CD14-positive monocyte (primary cell): ENCODE measurements around the gene F13A1. TPM values are rescaled to one million over a fixed set of nuclear protein-coding genes. Genes with fewer than 3 reads are reported as not detected.
A peak's percentile ranks its signal among the peaks of the same experiment; 100 is the strongest.

Source experiments
- DNase-seq, 3 donors: peaks; one replicate each; pipeline ENCODE4 v3.0.0-alpha.2; 2011 to 2022
- H2AFZ ChIP-seq: 2 replicates; pipeline ENCODE4 v1.6.0; 2012; ENCODE audit warnings: mild to moderate bottlenecking, low read depth, low read length, inconsistent platforms; ENCODE audit not compliant: insufficient read depth, poor library complexity, severe bottlenecking
- H3K27ac ChIP-seq, 2 donors: 1 replicate in 1 of 2; 2 replicates in 1 of 2; pipeline ENCODE4 v1.5.1; 2012 to 2013; ENCODE audit warnings: low read length in 2 of 2, control low read depth in 1 of 2, inconsistent platforms in 1 of 2, low read depth in 1 of 2, mild to moderate bottlenecking in 1 of 2
- H3K27me3 ChIP-seq, 2 donors: one replicate each; pipeline versions ENCODE4 v1.6.0 to v1.6.1; 2011 to 2013; ENCODE audit warnings: low read length in 2 of 2; ENCODE audit not compliant: control insufficient read depth in 2 of 2, insufficient read depth in 2 of 2
- H3K36me3 ChIP-seq, 2 donors: replicated peaks in 1 of 2; 1 replicate in 1 of 2; 2 replicates in 1 of 2; pipeline versions ENCODE4 v1.5.1 to v1.6.1; 2012 to 2013; ENCODE audit warnings: low read length in 2 of 2, control low read depth in 1 of 2, inconsistent platforms in 1 of 2, mild to moderate bottlenecking in 1 of 2; ENCODE audit not compliant: insufficient read depth in 2 of 2, control insufficient read depth in 1 of 2
- H3K4me1 ChIP-seq, 2 donors: 1 replicate in 1 of 2; 2 replicates in 1 of 2; pipeline versions ENCODE4 v1.5.1 to v1.6.1; 2012 to 2013; ENCODE audit warnings: low read length in 2 of 2, control low read depth in 1 of 2, inconsistent platforms in 1 of 2, mild to moderate bottlenecking in 1 of 2, moderate library complexity in 1 of 2; ENCODE audit not compliant: insufficient read depth in 2 of 2, control insufficient read depth in 1 of 2
- H3K4me2 ChIP-seq: replicated peaks from 2 replicates; pipeline ENCODE3; 2012; ENCODE audit warnings: low read length, moderate library complexity, mild to moderate bottlenecking; ENCODE audit not compliant: poor library complexity, severe bottlenecking; ENCODE audit errors: extremely low read depth
- H3K4me3 ChIP-seq, 3 experiments: fragments of 200-600 bp in 1 of 3; sonication (generic) in 1 of 3; replicated peaks in 1 of 3; 1 replicate in 2 of 3; 2 replicates in 1 of 3; pipeline ENCODE4 v1.5.1; 2011 to 2013; ENCODE audit warnings: low read length in 3 of 3, mild to moderate bottlenecking in 3 of 3, control low read depth in 2 of 3, low read depth in 2 of 3, inconsistent platforms in 1 of 3, moderate library complexity in 1 of 3
- H3K79me2 ChIP-seq: 2 replicates; pipeline ENCODE4 v1.6.0; 2012; ENCODE audit warnings: mild to moderate bottlenecking, control low read depth, inconsistent platforms, low read length, moderate library complexity; ENCODE audit not compliant: insufficient read depth
- H3K9ac ChIP-seq: 2 replicates; pipeline ENCODE4 v1.6.0; 2017; ENCODE audit warnings: low read length, mild to moderate bottlenecking; ENCODE audit not compliant: insufficient read depth, poor library complexity, severe bottlenecking
- H3K9me3 ChIP-seq, 2 donors: replicated peaks in 1 of 2; 1 replicate in 1 of 2; 2 replicates in 1 of 2; pipeline versions ENCODE4 v1.5.1 to v1.6.1; 2012 to 2013; ENCODE audit warnings: low read length in 2 of 2, control low read depth in 1 of 2; ENCODE audit not compliant: control insufficient read depth in 1 of 2, insufficient read depth in 1 of 2
- H4K20me1 ChIP-seq: 2 replicates; pipeline ENCODE4 v1.6.0; 2012; ENCODE audit warnings: mild to moderate bottlenecking, low read length, control low read depth, moderate library complexity; ENCODE audit not compliant: insufficient read depth
- H3K27ac Mint-ChIP-seq, 7 donors: one replicate each; pipeline ENCODE4 v1.8.0; 2020; ENCODE audit warnings: mild to moderate bottlenecking in 7 of 7, mixed read lengths in 7 of 7, moderate library complexity in 6 of 7, inconsistent platforms in 2 of 7
- H3K27me3 Mint-ChIP-seq, 3 donors: one replicate each; pipeline ENCODE4 v1.8.0; 2021 to 2022; ENCODE audit warnings: low read depth in 3 of 3, mild to moderate bottlenecking in 3 of 3, mixed read lengths in 3 of 3, moderate library complexity in 3 of 3, inconsistent platforms in 1 of 3
- H3K36me3 Mint-ChIP-seq, 2 donors: one replicate each; pipeline ENCODE4 v1.8.0; 2020; ENCODE audit warnings: mixed read lengths in 2 of 2, inconsistent platforms in 1 of 2, mild to moderate bottlenecking in 1 of 2
- H3K4me1 Mint-ChIP-seq: one replicate; pipeline ENCODE4 v1.8.0; 2020; ENCODE audit warnings: mild to moderate bottlenecking, mixed read lengths
- H3K4me3 Mint-ChIP-seq, 2 donors: one replicate each; pipeline ENCODE4 v1.8.0; 2020; ENCODE audit warnings: mild to moderate bottlenecking in 2 of 2, mixed read lengths in 2 of 2, moderate library complexity in 1 of 2
- H3K9me3 Mint-ChIP-seq, 7 donors: one replicate each; pipeline ENCODE4 v1.8.0; 2020 to 2022; ENCODE audit warnings: mixed read lengths in 7 of 7, mild to moderate bottlenecking in 6 of 7, moderate library complexity in 6 of 7, inconsistent platforms in 2 of 7
- CTCF ChIP-seq: fragments of 200-600 bp; IDR thresholded peaks from one replicate; pipeline ENCODE4 v1.8.0; 2022; ENCODE audit warnings: antibody characterized with exemption, mild to moderate bottlenecking
- WGBS: methylation state at CpG from one replicate; pipeline ENCODE4 v1.1.5; 2013; ENCODE audit warnings: missing lambda C conversion rate; ENCODE audit not compliant: insufficient coverage; 5-methylcytosine and 5-hydroxymethylcytosine counted together
- intact Hi-C, 2 donors: fragments of 100-400 bp; cut with micrococcal nuclease; formaldehyde crosslinking; loops; one replicate each; pipeline versions ENCODE4 v1.15.0 to v1.15.1; 2023
- polyA plus RNA-seq, 3 donors: library from polyadenylated mRNA; depleted of rRNA in 1 of 3; unstranded in 2 of 3; stranded (reverse) in 1 of 3; fragments of 300-500 nt in 2 of 3; fragments of >200 nt in 1 of 3; fragmentation: Illumina TruSeq in 2 of 3; gene quantifications; 1 replicate in 2 of 3; 2 replicates in 1 of 3; pipeline ENCODE4 v1.2.3, GENCODE V29; 2012 to 2021

Gene F13A1
- polyA plus RNA-seq, 3 donors = 49.0 to 136 (median 105) TPM

GRCh38 chr6:6331393-6331792, 10.9 kb upstream of the F13A1 start:
- Histone ChIP-seq H3K4me1 (peaks cover 50% of the 10 kb centered on the region in 2 donors), H3K9me3 (no peaks in the 10 kb centered on the region), H4K20me1 (no peaks in the 10 kb centered on the region), H3K9ac (no peak overlapping the region), H2AFZ (peak overlapping the region; percentile 57), H3K27me3 (no peaks in the 10 kb centered on the region), H3K4me2 (no peak overlapping the region), H3K36me3 (no peaks in the 10 kb centered on the region), H3K79me2 (no peaks in the 10 kb centered on the region), H3K27ac (peak overlapping the region; percentile 27 to 53), H3K4me3 (peak overlapping the region in 1 of 3 experiments; percentile 26)
- Mint-ChIP-seq H3K27me3 (no peaks in the 10 kb centered on the region), H3K36me3 (no peaks in the 10 kb centered on the region), H3K27ac (peak overlapping the region; percentile 82 to 89 (median 87)), H3K4me3 (peak overlapping the region in 1 of 2 donors; percentile 30), H3K9me3 (peaks cover 0 to 2% (median 0%) of the 10 kb centered on the region in 7 donors), H3K4me1 (peaks cover 55% of the 10 kb centered on the region)
- 32% methylated on average over 3 of the region's 6 CpGs for WGBS
- no peak for TF ChIP-seq CTCF
- peak in 1 of 3 donors; percentile 52 for DNase-seq
- intact Hi-C loops = loop anchor here in 1 of 2 donors (5.0 to 10.0 kb wide), 2 partner anchors 61 to 163 kb away; no protein-coding TSS in a partner anchor

- Histone ChIP-seq H3K27ac (no peak overlapping the region), H3K27me3 (no peaks in the 10 kb centered on the region), H3K4me1 (peaks cover 50% of the 10 kb centered on the region in 2 donors), H3K9ac (no peak overlapping the region), H3K4me3 (no peak overlapping the region), H3K36me3 (no peaks in the 10 kb centered on the region), H3K9me3 (no peaks in the 10 kb centered on the region), H3K4me2 (no peak overlapping the region), H3K79me2 (no peaks in the 10 kb centered on the region), H4K20me1 (no peaks in the 10 kb centered on the region), H2AFZ (no peak overlapping the region)
- intact Hi-C loops = loop anchor here in 1 of 2 donors (5.0 to 10.0 kb wide), 2 partner anchors 62 to 164 kb away; no protein-coding TSS in a partner anchor
- peaks cover 0 to 2% (median 0%) of the 10 kb centered on the region in 7 donors for H3K9me3 Mint-ChIP-seq
- peak overlapping the region in 4 of 7 donors; percentile 1 to 87 (median 57) for H3K27ac Mint-ChIP-seq
- no peak overlapping the region for H3K4me3 Mint-ChIP-seq
- no CpG with 5 or more reads among the region's 1 CpG for WGBS
- TF ChIP-seq CTCF = no peak
- H3K4me1 Mint-ChIP-seq = peaks cover 55% of the 10 kb centered on the region
- DNase-seq = no peak
- no peaks in the 10 kb centered on the region for H3K36me3 Mint-ChIP-seq
- H3K27me3 Mint-ChIP-seq = no peaks in the 10 kb centered on the region
Measured at GRCh38 chr6:6330407-6330806, 9.9 kb upstream of the F13A1 start.
